Activated CD4-positive, CD25-positive, alpha-beta regulatory T cell treated with anti-CD3 and anti-CD28 coated beads, Interleukin-2, amount 50 U/mL, for 16 hours (primary cell): ENCODE data around the gene HNRNPK.

Experiments
- DNase-seq: peaks from one replicate; pipeline ENCODE4 v3.0.0-alpha.2; 2020; ENCODE audit warnings: low read depth, low spot score

The HNRNPK gene

GRCh38 chr9:83934569-83935275 is 45.3 kb downstream of the HNRNPK start:
- no peak for DNase-seq

- no peak for DNase-seq
Observed at GRCh38 chr9:83933790-83934189, 46.2 kb downstream of the HNRNPK start.

DNA sequence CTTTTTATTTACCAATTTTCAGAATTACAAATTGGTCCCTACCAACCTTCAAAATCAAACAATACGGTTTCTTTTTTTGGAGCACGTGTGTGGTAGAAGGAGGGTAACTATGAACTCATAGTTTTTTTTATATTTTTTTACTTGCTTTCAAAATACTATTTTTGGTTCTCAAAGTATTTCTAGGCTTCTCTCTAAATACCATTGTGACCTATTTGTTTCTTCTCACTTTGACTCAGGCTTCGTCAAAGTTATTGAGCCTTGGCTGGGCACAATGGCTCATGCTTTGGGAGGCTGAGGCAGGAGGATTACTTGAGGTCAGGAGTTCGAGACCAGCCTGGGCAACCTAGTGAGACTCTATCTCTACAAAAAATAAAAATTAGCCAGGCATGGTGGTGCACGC is 47.2 kb downstream of the HNRNPK start:
- no peak for DNase-seq

DNA sequence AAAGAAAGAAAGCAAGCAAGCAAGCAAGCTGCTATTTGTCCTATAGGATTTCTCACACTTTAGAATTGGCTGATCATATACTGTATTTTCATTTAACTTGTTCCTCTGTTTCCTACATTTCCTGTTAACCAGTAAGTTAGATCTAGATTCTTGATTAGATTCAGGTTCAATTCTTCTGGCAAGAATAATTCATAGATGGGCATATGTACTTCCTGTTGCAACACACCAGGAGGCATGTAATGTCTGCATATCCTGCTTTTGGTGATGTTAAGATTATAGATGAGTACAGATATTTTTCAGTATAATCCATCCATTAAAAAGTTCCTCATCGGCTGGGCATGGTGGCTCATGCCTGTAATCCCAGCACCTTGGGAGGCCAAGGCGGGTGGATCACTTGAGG is 48.0 kb downstream of the HNRNPK start:
- no peak for DNase-seq

- no peak for DNase-seq
Observed at GRCh38 chr9:83930881-83931280, 49.1 kb downstream of the HNRNPK start.

- DNase-seq: no peak
Observed at GRCh38 chr9:83927591-83927990, 52.4 kb downstream of the HNRNPK start.

DNA sequence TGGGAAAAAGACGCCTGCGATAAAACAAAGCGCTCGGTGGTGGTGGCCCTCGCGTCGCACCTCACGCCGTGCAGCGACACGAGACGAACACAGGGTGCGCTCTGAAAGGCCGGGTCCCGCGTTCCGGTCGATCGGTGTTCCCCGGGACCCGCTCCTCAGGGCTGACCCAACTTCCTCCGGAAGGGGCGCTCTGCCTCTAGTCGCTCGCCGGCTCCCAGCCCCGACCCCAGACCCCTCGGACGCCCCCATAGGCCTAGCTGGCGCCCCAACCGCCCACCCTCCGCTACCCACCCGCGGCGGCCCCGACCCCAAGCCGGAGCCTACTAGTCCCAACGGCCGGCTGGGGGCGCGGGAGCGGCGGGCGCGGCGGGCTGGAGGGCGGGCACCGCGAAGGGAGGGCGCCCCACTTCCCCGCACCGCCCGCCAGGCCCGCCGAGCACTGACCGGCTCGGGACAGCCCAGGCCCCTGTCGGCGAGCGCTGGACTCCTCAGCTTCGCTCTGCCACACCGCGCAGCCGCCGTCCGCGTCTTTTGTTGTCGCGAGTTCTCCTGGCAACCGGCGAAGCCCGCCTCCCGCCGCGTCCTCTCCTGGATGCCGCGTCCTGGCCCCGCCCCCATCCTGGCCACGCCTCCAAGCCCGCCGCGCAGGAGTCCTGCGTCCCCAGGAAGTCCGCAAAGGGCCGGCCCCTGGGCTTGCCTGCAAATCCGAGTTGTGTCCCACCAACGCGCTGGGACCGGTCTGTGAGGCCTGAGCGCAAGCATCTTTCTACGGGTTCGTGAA is 58.9 kb downstream of the HNRNPK start, which contains the start of gene KIF27:
KIF27 (minus strand) TSS at position 506 of the 781 bp plus-strand sequence. CDS start 5,841 bp downstream, outside the sequence.
- peak; percentile 87 for DNase-seq

- DNase-seq: no peak
Observed at GRCh38 chr9:83920469-83920926, 59.5 kb downstream of the HNRNPK start.

DNA sequence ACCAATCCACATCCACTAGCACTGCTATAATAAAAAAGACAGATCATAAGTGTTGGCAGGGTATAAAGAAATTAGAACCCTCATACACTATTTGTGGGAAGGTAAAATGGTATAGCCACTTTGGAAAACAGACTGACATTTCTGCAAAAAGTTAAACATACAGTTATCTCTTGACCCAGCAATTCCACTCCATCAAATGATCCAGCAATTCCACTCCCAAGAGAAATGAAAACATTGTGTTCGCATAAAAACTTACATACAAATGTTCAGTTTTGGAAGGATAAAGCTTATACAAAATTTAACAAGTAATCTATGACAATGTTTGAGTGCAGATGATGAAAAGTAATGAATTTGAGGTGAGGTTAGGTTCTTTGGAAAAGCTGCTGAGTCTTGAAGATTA is 60.9 kb downstream of the HNRNPK start:
- no peak for DNase-seq
